NT2/D1 (cell line): ENCODE measurements around the gene MEIS2.

Experiments
- YY1 ChIP-seq: IDR thresholded peaks from 2 replicates; pipeline ENCODE4 v1.6.1; 2011; ENCODE audit not compliant: insufficient read length, insufficient read depth
- ZNF274 ChIP-seq: IDR thresholded peaks from 2 replicates; pipeline ENCODE4 v1.6.1; 2011; ENCODE audit warnings: mild to moderate bottlenecking, low read depth, low read length

GRCh38 chr15:37057256-37057655 lies 43.1 kb downstream of the MEIS2 start:
- TF ChIP-seq ZNF274: no peak
- TF ChIP-seq YY1: no peak
